ENCODE data around the gene OSER1.

DNA sequence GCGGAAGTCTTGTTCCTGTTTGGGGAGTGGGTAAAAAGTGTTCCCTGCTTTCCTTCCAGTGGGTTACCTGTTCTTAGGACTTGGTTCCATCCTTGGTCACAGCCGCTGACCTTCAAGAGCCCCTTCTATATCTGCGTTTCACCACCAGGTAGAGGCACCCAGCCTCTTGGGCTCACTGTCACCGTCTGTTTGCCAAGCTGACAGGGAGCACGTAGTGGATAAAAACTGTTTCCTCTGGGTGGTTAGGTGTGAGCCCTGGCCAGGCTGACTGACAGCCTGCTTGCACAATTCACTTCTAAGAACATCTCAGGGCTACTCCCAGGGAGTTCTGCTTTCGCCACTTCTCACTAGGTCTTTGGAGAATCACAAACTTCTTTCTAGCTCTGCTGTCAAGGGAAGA, 21.8 kb downstream of the OSER1 start:
- TF ChIP-seq CTCF (IDR thresholded peaks at IDR 0.05): no peak
- no peak for TF ChIP-seq PRDM15 (CRISPR knock-in tag; IDR thresholded peaks at IDR 0.05)
- no peak for TF ChIP-seq SP1 (CRISPR knock-in tag; conservative IDR thresholded peaks at IDR 0.05)
- TF ChIP-seq MLX (CRISPR knock-in tag; IDR thresholded peaks at IDR 0.05): no peak
